22Rv1 (cell line): ENCODE results near the gene TLR9.

Experiments
- H3K27ac ChIP-seq: fragments of 450-650 bp; 2 replicates; pipeline ENCODE4 v1.5.1; 2017
- CTCF ChIP-seq: fragments of 450-650 bp; IDR thresholded peaks from 2 replicates; pipeline ENCODE4 v1.5.1; 2017; ENCODE audit warnings: mild to moderate bottlenecking
- ZFX ChIP-seq: fragments of 450-650 bp; IDR thresholded peaks from 2 replicates; pipeline ENCODE4 v1.6.1; 2017; ENCODE audit warnings: antibody characterized with exemption, borderline replicate concordance

The TLR9 gene

GRCh38 chr3:52240059-52240885 is 14.8 kb upstream of the TLR9 start:
- TF ChIP-seq ZFX (no peak), CTCF (no peak)
- peak overlapping the region; percentile 79 for H3K27ac ChIP-seq

DNA sequence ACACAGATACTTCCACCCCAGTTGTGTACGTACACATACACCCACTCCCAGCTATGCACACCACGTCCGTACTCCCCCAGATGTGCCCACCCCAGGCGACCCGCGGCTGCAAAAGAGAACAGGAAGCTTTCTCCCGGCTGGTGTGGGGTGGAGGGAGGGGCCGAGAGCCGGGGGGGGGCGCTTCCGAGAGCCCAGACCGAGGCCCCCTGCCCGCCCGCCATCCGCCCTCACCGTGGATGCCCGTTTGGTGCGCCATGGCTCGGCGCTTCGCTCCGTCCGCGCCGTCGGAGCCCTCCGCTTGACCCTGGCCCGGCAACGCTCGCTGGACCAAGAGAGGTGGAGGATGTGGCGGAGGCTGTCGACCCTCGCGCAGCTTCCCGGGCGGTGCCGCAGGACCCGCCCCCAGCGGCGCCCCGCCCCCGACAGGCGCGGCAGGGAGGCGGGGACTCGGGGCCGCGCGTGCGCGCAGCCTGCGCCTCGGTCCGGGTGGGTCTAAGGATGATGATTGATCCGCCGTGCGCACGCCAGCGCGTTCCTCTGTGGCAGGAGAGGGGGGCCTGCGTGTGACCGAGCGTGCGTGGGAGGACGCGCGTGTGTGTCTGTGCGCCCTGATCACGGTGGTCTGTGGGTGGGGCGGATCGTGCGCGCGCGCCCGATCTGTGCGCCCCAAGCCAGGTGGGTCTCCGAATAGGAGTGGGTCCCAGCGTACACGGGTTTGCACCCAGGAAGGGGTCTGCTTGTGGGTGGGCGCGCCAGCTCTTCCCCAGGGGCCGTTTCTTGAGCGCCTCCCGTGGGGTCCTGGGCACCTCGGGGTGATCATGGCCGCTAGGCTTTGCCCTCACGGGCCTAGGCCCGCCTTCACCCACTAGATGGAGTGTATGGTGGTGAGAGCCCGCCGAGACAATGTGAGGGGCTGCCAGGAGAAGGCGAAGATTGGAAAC is 13.6 kb upstream of the TLR9 start, which contains the start of gene TWF2:
TWF2 (minus strand) TSS at position 398 of the 941 bp plus-strand sequence; CDS start at position 256, 142 bp downstream.
- H3K27ac ChIP-seq = peak within 1 kb of the TSS; percentile 79
- TF ChIP-seq CTCF (peak; percentile 31; the same call in 1 of the 2 replicates), ZFX (no peak)

DNA sequence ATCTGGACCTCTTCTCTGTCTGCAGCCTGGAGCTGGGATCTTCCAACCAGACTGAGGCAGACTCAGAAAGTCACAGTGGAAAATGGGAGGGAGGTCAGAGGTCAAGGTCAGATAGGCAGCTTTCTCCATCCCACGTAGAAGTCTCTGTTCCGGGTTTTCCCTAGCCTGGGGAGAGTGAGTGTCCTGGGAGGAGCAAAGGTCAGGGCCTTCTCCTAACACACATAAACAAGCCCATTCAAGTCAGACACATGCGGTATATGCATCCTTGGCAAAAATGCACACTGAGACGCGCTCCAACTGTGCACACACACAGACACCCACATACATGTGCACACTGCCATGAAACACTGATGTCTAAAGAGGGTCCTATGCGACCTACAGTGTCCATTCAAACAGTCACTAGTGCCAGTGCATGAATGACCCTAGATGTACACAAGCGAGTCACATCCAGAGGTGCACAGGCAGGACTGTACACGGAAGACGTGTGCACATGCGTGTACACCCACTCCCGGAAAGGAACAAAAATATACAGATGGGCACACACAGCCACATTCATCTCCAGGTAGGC is 12.8 kb upstream of the TLR9 start:
- peak overlapping the region; percentile 79 for H3K27ac ChIP-seq

DNA sequence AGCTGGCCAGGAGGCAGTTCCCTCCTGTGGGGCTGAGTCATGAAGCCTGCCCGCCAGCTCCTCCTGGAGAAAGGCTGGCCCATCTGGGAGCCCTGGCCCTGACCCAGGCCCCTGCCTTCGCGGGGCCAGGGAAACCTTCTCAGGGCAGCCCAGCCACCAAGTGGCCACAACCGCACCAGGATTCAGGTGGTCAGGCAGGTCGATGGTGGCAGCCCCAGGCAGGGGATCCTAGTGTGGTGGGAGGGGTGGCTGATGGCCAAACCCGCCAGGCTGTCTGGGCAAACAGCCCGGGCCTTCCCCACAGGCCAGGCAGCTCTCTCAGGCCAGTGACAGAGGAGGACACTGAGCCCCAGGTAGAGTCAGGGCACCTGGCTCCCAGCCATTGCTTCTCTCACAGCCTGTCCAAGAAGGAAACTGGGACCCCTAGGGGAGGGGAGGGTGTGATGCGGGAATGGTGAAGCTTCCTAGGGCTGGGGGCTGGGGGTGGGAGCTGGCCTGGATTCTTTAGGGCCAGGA is 12.3 kb upstream of the TLR9 start:
- peak overlapping the region; percentile 79 for H3K27ac ChIP-seq
- TF ChIP-seq CTCF = no peak

More for the DNA sequence above, 12.8 kb upstream of the TLR9 start:
- TF ChIP-seq ZFX (no peak), CTCF (no peak)

GRCh38 chr3:52237006-52237656 is 11.7 kb upstream of the TLR9 start:
- peak overlapping the region; percentile 79 for H3K27ac ChIP-seq
- TF ChIP-seq ZFX = no peak
- no peak for TF ChIP-seq CTCF

DNA sequence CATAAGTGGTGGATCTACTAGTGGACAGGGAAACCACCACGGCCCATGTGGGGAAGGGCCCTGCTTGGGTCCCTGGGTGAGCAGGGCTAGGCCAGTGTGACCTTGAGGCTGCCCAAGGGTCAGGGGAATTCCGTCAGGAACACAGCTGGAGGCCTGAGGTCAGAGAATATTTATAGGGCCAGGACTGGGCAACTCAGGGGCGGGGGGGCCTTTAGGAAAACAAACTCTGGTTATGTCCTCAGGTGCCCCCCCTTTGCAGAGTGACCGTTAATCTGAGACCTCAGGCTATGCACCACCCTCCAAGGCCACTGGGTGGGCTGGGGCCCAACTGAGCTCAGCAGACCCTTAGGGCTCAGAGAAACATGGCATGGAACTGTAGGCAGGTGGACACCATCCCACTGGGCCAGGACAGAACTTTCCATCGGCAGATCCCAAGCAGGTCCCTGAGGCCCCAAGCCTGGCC is 11.0 kb upstream of the TLR9 start:
- TF ChIP-seq ZFX (no peak), CTCF (no peak)
- no peak overlapping the region for H3K27ac ChIP-seq
